GM12878 (cell line): ENCODE results near the gene ADGRB2. TPM values are rescaled to one million over a fixed set of nuclear protein-coding genes. Genes with fewer than 3 reads are reported as not detected.

ENCODE experiments used
- ATAC-seq: fragments of 200-7000 bp; cut with Tn5 transposase; 3 replicates; pipeline ENCODE4 v1.9.1; 2020; ENCODE audit warnings: mild to moderate bottlenecking, moderate library complexity
- BruUV-seq: library from RNA; stranded (reverse); fragments of 400-500 nt; replicated peaks from 2 replicates; lab custom pipeline; 2021; lab: Mats Ljungman, UMichigan
- CTCF ChIA-PET: fragments of 300-600 bp; sonication (Branson Sonifier 250); formaldehyde crosslinking; extraction: SDS; loops from one replicate; lab custom pipeline; 2021; ENCODE audit warnings: inconsistent platforms; lab: Yijun Ruan, JAX
- POLR2A ChIA-PET: fragments of 350-600 bp; formaldehyde crosslinking; extraction: SDS; loops from one replicate; lab custom pipeline; 2021; ENCODE audit warnings: inconsistent platforms; lab: Charles Lee
- RAD21 ChIA-PET: fragments of 300-600 bp; sonication (Branson Sonifier 250); formaldehyde crosslinking; loops from one replicate; lab custom pipeline; 2023; ENCODE audit warnings: antibody characterized with exemption; ENCODE audit not compliant: unreplicated experiment; lab: Charles Lee
- SMC1A ChIA-PET: fragments of 300-600 bp; sonication (Branson Sonifier 250); formaldehyde crosslinking; loops from one replicate; lab custom pipeline; 2023; ENCODE audit not compliant: unreplicated experiment, uncharacterized antibody; lab: Charles Lee
- DNase-seq: peaks from one replicate; pipeline ENCODE4 v3.0.0-alpha.2; 2011; ENCODE audit warnings: low read depth, low spot score
- FAIRE-seq: peaks from 3 replicates; lab custom pipeline; 2011; peaks lifted over from hg19 to GRCh38; lab: Jason Lieb, UNC
- H2AFZ ChIP-seq: 2 replicates; pipeline ENCODE4 v1.6.0; 2011; ENCODE audit warnings: low read depth, low read length, control low read depth; ENCODE audit not compliant: control insufficient read depth
- H3K27ac ChIP-seq: 2 replicates; pipeline ENCODE4 v1.5.1; 2011; ENCODE audit warnings: control low read depth; ENCODE audit not compliant: control insufficient read depth, insufficient read depth
- H3K27me3 ChIP-seq, 2 experiments: replicated peaks in 1 of 2; 2 replicates each; pipeline versions ENCODE4 v1.6.0 to v1.6.1; 2011; ENCODE audit warnings: low read length in 1 of 2; ENCODE audit not compliant: control insufficient read depth in 2 of 2, insufficient read depth in 2 of 2
- H3K36me3 ChIP-seq, 2 experiments: 2 replicates each; pipeline ENCODE4 v1.5.1; 2011; ENCODE audit warnings: low read length in 1 of 2; ENCODE audit not compliant: control insufficient read depth in 2 of 2, insufficient read depth in 2 of 2
- H3K4me1 ChIP-seq: 2 replicates; pipeline ENCODE4 v1.6.1; 2011; ENCODE audit warnings: mild to moderate bottlenecking, low read length, moderate library complexity, mixed read lengths; ENCODE audit not compliant: control insufficient read depth, insufficient read depth
- H3K4me2 ChIP-seq: 2 replicates; pipeline ENCODE4 v1.6.0; 2011; ENCODE audit warnings: control low read depth; ENCODE audit not compliant: control insufficient read depth, insufficient read depth
- H3K4me3 ChIP-seq: fragments of 200-600 bp; sonication (generic); 2 replicates; pipeline ENCODE4 v1.5.1; 2016
- H3K79me2 ChIP-seq: 2 replicates; pipeline ENCODE4 v1.6.0; 2011; ENCODE audit warnings: low read length; ENCODE audit not compliant: control insufficient read depth, insufficient read depth
- H3K9ac ChIP-seq: 2 replicates; pipeline ENCODE4 v1.8.0; 2011; ENCODE audit warnings: low read length, control low read depth, mixed read lengths; ENCODE audit not compliant: control insufficient read depth, insufficient read depth
- H3K9me3 ChIP-seq: replicated peaks from 3 replicates; pipeline ENCODE4 v1.5.1; 2011; ENCODE audit warnings: mild to moderate bottlenecking, low read length; ENCODE audit not compliant: control insufficient read depth, insufficient read depth
- H4K20me1 ChIP-seq: 2 replicates; pipeline ENCODE4 v1.6.0; 2011; ENCODE audit not compliant: control insufficient read depth, insufficient read depth
- ATF2 ChIP-seq: IDR thresholded peaks from 2 replicates; pipeline ENCODE4 v1.6.1; 2012; ENCODE audit warnings: low read length, inconsistent platforms
- BHLHE40 ChIP-seq, 2 experiments: fragments of 450-650 bp in 1 of 2; IDR thresholded peaks; 2 replicates each; pipeline ENCODE4 v1.6.1; 2011 to 2017; ENCODE audit warnings: low read depth in 2 of 2, borderline replicate concordance in 1 of 2, improper control_type of control experiment in 1 of 2, low read length in 1 of 2, mild to moderate bottlenecking in 1 of 2
- CHD4 ChIP-seq: fragments of 200-600 bp; sonication (generic); IDR thresholded peaks from 2 replicates; pipeline ENCODE4 v1.6.1; 2016; ENCODE audit warnings: mild to moderate bottlenecking
- IKZF2 ChIP-seq, 2 experiments: fragments of 450-650 bp; IDR thresholded peaks; 2 replicates each; pipeline ENCODE4 v1.6.1; 2017; ENCODE audit warnings: mild to moderate bottlenecking in 2 of 2, moderate library complexity in 2 of 2
- JUND ChIP-seq: IDR thresholded peaks from 2 replicates; pipeline ENCODE4 v1.6.1; 2012; ENCODE audit warnings: low read depth, mild to moderate bottlenecking, low read length, improper control_type of control experiment, moderate library complexity
- TCF7 ChIP-seq: IDR thresholded peaks from 2 replicates; pipeline ENCODE4 v1.6.1; 2014; ENCODE audit warnings: antibody characterized with exemption, borderline replicate concordance
- ZZZ3 ChIP-seq: IDR thresholded peaks from 2 replicates; pipeline ENCODE4 v1.6.1; 2011; ENCODE audit warnings: low read depth; ENCODE audit not compliant: control insufficient read depth, insufficient read length
- WGBS: methylation state at CpG from one replicate; pipeline ENCODE4 v1.1.6; 2016; ENCODE audit warnings: low lambda C conversion rate; ENCODE audit not compliant: insufficient replicate concordance, insufficient coverage; ENCODE audit errors: missing lambda C conversion rate; 5-methylcytosine and 5-hydroxymethylcytosine counted together
- in situ Hi-C: fragments of 300-500 bp; cut with MboI; formaldehyde crosslinking; loops from 9 replicates; pipeline ENCODE4 v1.14.3; 2018; ENCODE audit warnings: mixed read lengths
- intact Hi-C: fragments of 100-400 bp; cut with micrococcal nuclease; formaldehyde crosslinking; loops from one replicate; pipeline ENCODE4 v1.14.2; 2022; ENCODE audit not compliant: unreplicated experiment
- polyA plus RNA-seq, 11 experiments: library from polyadenylated mRNA; depleted of rRNA in 4 of 11; unstranded in 6 of 11; stranded (reverse) in 5 of 11; fragments of >200 nt; fragmentation: Nextera tagmentation in 4 of 11; fragmentation: Illumina TruSeq in 1 of 11; extraction: Ambion mirVana in 4 of 11; extraction: Trizol in 1 of 11; gene quantifications; 1 replicate in 1 of 11; 2 replicates in 10 of 11; pipeline versions ENCODE4 v1.2.1 to v1.2.3, GENCODE V29; 2011 to 2016; ENCODE audit warnings: inconsistent platforms in 2 of 11, missing spikeins in 2 of 11, low read depth in 1 of 11
- total RNA-seq, 4 experiments: library from RNA; depleted of rRNA in 3 of 4; stranded (reverse); fragments of >200 nt in 3 of 4; fragmentation: Illumina TruSeq in 1 of 4; extraction: Trizol in 1 of 4; gene quantifications; 2 replicates each; pipeline versions ENCODE4 v1.2.1 to v1.2.3, GENCODE V29; 2013 to 2021
- TF ChIP-seq, protein P1 (sequence below): fragments of 450-650 bp; IDR thresholded peaks from 2 replicates; pipeline ENCODE4 v1.6.1; 2017; ENCODE audit warnings: antibody characterized with exemption, mild to moderate bottlenecking, moderate library complexity

Gene ADGRB2
- total and polyA plus RNA-seq, 10 of the 15 experiments (the other 5 are each of a cell fraction or from before 2014, with no cell fraction given), result 0.11 to 0.33 (median 0.18) TPM; not detected in 4

GRCh38 chr1:31785947-31786290 lies 21.8 kb upstream of the ADGRB2 start:
- ChIA-PET CTCF (interaction anchor here (0.5 to 5.4 kb wide), 2 partner anchors 8 to 122 kb away, joined by 4 to 90 read pairs; no protein-coding TSS in a partner anchor), POLR2A (no interaction called here), RAD21 (no interaction called here), SMC1A (no interaction called here)
- FAIRE-seq, result no peak
- Histone ChIP-seq H3K4me1 (peaks cover 19% of the 10 kb centered on the region), H2AFZ (no peak overlapping the region), H3K27ac (no peak overlapping the region), H3K4me2 (no peak overlapping the region), H3K9me3 (no peaks in the 10 kb centered on the region), H3K4me3 (no peak overlapping the region), H4K20me1 (no peaks in the 10 kb centered on the region), H3K79me2 (no peaks in the 10 kb centered on the region), H3K9ac (no peak overlapping the region), H3K36me3 (no peaks in the 10 kb centered on the region), H3K27me3 (no peaks in the 10 kb centered on the region)
- ATAC-seq, result no peak
- 21% methylated on average over 3 of the region's 3 CpGs for WGBS
- BruUV-seq, result no TSS peak
- in situ Hi-C loops (no loop called here), intact Hi-C loops (no loop called here)
- no peak for DNase-seq
- no peak for TF ChIP-seq JUND
- TF ChIP-seq, protein P1, sequence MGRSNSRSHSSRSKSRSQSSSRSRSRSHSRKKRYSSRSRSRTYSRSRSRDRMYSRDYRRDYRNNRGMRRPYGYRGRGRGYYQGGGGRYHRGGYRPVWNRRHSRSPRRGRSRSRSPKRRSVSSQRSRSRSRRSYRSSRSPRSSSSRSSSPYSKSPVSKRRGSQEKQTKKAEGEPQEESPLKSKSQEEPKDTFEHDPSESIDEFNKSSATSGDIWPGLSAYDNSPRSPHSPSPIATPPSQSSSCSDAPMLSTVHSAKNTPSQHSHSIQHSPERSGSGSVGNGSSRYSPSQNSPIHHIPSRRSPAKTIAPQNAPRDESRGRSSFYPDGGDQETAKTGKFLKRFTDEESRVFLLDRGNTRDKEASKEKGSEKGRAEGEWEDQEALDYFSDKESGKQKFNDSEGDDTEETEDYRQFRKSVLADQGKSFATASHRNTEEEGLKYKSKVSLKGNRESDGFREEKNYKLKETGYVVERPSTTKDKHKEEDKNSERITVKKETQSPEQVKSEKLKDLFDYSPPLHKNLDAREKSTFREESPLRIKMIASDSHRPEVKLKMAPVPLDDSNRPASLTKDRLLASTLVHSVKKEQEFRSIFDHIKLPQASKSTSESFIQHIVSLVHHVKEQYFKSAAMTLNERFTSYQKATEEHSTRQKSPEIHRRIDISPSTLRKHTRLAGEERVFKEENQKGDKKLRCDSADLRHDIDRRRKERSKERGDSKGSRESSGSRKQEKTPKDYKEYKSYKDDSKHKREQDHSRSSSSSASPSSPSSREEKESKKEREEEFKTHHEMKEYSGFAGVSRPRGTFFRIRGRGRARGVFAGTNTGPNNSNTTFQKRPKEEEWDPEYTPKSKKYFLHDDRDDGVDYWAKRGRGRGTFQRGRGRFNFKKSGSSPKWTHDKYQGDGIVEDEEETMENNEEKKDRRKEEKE, result no peak
- TF ChIP-seq ZZZ3, result no peak
- TF ChIP-seq BHLHE40 (IDR thresholded peaks at IDR 0.05; ENCODE audit: borderline replicate concordance in 1 of 2, low read depth in 2 of 2, low read length in 1 of 2), result no peak
- TF ChIP-seq CHD4, result no peak
- TF ChIP-seq ATF2, result no peak
- TF ChIP-seq IKZF2 (IDR thresholded peaks at IDR 0.05), result no peak
- no peak for TF ChIP-seq TCF7
- TF ChIP-seq, all 136 proteins: peak for 0
